Measurements from ENCODE around the gene TICAM1. TPM values are rescaled to one million over a fixed set of nuclear protein-coding genes. Genes with fewer than 3 reads are reported as not detected.
A peak's percentile ranks its signal among the peaks of the same experiment; 100 is the strongest.
"Not testable (repeated sequence)": the region's sequence is repeated elsewhere in the genome, so short reads cannot be mapped to it uniquely, and the experiment has no call there.

The TICAM1 gene
- total RNA-seq, 1 experiment from 2014 or later = 12.2 TPM

DNA sequence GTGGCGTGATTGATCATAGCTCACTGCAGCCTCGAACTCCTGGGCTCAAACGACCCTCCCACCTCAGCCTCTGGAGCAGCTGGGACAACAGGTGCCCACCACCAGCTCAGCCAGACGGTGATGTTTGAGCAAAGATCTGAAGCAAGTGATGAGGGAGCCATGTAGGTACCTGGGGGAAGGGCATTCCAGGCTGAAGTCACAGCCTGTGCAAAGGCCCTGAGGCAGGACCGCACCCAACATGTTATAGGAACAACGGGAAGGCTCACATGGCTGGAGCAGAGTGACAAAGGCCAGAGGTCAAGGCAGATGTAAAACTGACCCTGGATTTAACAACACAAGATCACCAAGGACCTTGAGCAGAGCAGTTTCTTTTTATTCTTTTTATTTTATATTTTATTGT, 25.1 kb downstream of the TICAM1 start:
- Histone ChIP-seq H3K4me3 (ENCODE audit: low read depth in 2 of 2, low read length in 2 of 2) (no peak overlapping the region), H3K27me3 (ENCODE audit: control insufficient read depth, insufficient read depth, low read length) (no peaks in the 10 kb centered on the region), H3K36me3 (ENCODE audit: control insufficient read depth, insufficient read depth, low read length) (no peaks in the 10 kb centered on the region), H3K27ac (ENCODE audit: low read length) (no peak overlapping the region), H3K9me3 (ENCODE audit: control insufficient read depth, insufficient read depth, low read depth, low read length) (no peaks in the 10 kb centered on the region), H3K4me1 (ENCODE audit: control insufficient read depth, insufficient read depth, low read length) (no peaks in the 10 kb centered on the region)
- in situ Hi-C loops (cut with HindIII; ENCODE audit: low pct_unique_long_range_greater_than_20kb, low sequenced_read_pairs) (no loop called here), intact Hi-C loops (cut with micrococcal nuclease; ENCODE audit: unreplicated experiment) (loop anchor here (5.0 kb wide), 2 partner anchors 74 to 106 kb away; no protein-coding TSS in a partner anchor)
- POLR2A ChIA-PET = no interaction called here
- CTCF ChIA-PET = interaction anchor here (0.6 kb wide), 2 partner anchors 24 to 162 kb away, joined by 4 to 7 read pairs; no protein-coding TSS in a partner anchor
- no peak for TF ChIP-seq POLR2AphosphoS5 (IDR thresholded peaks at IDR 0.05; ENCODE audit: low read depth, low read length)
- no peak for TF ChIP-seq TCF7L2 (IDR thresholded peaks at IDR 0.05; ENCODE audit: low read depth, low read length)
- TF ChIP-seq, protein P1, sequence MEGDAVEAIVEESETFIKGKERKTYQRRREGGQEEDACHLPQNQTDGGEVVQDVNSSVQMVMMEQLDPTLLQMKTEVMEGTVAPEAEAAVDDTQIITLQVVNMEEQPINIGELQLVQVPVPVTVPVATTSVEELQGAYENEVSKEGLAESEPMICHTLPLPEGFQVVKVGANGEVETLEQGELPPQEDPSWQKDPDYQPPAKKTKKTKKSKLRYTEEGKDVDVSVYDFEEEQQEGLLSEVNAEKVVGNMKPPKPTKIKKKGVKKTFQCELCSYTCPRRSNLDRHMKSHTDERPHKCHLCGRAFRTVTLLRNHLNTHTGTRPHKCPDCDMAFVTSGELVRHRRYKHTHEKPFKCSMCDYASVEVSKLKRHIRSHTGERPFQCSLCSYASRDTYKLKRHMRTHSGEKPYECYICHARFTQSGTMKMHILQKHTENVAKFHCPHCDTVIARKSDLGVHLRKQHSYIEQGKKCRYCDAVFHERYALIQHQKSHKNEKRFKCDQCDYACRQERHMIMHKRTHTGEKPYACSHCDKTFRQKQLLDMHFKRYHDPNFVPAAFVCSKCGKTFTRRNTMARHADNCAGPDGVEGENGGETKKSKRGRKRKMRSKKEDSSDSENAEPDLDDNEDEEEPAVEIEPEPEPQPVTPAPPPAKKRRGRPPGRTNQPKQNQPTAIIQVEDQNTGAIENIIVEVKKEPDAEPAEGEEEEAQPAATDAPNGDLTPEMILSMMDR (IDR thresholded peaks at IDR 0.05) = no peak
- TF ChIP-seq, protein P2, sequence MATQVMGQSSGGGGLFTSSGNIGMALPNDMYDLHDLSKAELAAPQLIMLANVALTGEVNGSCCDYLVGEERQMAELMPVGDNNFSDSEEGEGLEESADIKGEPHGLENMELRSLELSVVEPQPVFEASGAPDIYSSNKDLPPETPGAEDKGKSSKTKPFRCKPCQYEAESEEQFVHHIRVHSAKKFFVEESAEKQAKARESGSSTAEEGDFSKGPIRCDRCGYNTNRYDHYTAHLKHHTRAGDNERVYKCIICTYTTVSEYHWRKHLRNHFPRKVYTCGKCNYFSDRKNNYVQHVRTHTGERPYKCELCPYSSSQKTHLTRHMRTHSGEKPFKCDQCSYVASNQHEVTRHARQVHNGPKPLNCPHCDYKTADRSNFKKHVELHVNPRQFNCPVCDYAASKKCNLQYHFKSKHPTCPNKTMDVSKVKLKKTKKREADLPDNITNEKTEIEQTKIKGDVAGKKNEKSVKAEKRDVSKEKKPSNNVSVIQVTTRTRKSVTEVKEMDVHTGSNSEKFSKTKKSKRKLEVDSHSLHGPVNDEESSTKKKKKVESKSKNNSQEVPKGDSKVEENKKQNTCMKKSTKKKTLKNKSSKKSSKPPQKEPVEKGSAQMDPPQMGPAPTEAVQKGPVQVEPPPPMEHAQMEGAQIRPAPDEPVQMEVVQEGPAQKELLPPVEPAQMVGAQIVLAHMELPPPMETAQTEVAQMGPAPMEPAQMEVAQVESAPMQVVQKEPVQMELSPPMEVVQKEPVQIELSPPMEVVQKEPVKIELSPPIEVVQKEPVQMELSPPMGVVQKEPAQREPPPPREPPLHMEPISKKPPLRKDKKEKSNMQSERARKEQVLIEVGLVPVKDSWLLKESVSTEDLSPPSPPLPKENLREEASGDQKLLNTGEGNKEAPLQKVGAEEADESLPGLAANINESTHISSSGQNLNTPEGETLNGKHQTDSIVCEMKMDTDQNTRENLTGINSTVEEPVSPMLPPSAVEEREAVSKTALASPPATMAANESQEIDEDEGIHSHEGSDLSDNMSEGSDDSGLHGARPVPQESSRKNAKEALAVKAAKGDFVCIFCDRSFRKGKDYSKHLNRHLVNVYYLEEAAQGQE (IDR thresholded peaks at IDR 0.05; ENCODE audit: insufficient read depth in 1 of 2, low read depth in 2 of 2, low read length in 1 of 2) = no peak
- no peak for TF ChIP-seq SIN3A (IDR thresholded peaks at IDR 0.05; ENCODE audit: borderline replicate concordance, insufficient read depth, low read depth, low read length)
- no TSS peak for BruUV-seq (replicated peaks)
- ATAC-seq (no peak), DNase-seq (ENCODE audit: low read depth, low spot score) (no peak)

DNA sequence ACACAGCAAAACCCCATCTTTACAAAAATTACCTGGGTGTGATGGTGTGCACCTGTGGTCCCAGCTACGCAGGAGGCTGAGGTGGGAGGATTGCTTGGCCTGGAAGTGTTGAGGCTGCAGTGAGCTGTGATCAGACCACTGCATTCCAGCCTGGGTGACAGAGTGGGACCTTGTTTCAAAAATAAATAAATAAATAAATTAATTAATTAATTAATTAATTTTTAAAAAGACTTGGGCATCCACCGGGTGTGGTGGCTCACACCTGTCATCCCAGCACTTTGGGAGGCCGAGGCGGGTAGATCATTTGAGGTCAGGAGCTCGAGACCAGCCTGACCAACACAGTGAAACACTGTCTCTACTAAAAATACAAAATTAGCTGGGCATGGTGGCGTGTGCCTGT, 26.4 kb downstream of the TICAM1 start:
- H3K4me3 ChIP-seq (ENCODE audit: low read depth in 2 of 2, low read length in 2 of 2); in situ Hi-C loops (cut with HindIII; ENCODE audit: low pct_unique_long_range_greater_than_20kb, low sequenced_read_pairs); H3K27me3 ChIP-seq (ENCODE audit: control insufficient read depth, insufficient read depth, low read length); H3K4me1 ChIP-seq (ENCODE audit: control insufficient read depth, insufficient read depth, low read length); DNase-seq (ENCODE audit: low read depth, low spot score); H3K27ac ChIP-seq (ENCODE audit: low read length); H3K36me3 ChIP-seq (ENCODE audit: control insufficient read depth, insufficient read depth, low read length); POLR2A ChIA-PET; H3K9me3 ChIP-seq (ENCODE audit: control insufficient read depth, insufficient read depth, low read depth, low read length); BruUV-seq (replicated peaks); ATAC-seq: not testable (repeated sequence)
- intact Hi-C loops (cut with micrococcal nuclease; ENCODE audit: unreplicated experiment) = loop anchor here (5.0 kb wide), 2 partner anchors 73 to 107 kb away; no protein-coding TSS in a partner anchor
- CTCF ChIA-PET = interaction anchor here (0.6 kb wide), 1 partner anchor 57 kb away, joined by 4 read pairs; no protein-coding TSS in a partner anchor

DNA sequence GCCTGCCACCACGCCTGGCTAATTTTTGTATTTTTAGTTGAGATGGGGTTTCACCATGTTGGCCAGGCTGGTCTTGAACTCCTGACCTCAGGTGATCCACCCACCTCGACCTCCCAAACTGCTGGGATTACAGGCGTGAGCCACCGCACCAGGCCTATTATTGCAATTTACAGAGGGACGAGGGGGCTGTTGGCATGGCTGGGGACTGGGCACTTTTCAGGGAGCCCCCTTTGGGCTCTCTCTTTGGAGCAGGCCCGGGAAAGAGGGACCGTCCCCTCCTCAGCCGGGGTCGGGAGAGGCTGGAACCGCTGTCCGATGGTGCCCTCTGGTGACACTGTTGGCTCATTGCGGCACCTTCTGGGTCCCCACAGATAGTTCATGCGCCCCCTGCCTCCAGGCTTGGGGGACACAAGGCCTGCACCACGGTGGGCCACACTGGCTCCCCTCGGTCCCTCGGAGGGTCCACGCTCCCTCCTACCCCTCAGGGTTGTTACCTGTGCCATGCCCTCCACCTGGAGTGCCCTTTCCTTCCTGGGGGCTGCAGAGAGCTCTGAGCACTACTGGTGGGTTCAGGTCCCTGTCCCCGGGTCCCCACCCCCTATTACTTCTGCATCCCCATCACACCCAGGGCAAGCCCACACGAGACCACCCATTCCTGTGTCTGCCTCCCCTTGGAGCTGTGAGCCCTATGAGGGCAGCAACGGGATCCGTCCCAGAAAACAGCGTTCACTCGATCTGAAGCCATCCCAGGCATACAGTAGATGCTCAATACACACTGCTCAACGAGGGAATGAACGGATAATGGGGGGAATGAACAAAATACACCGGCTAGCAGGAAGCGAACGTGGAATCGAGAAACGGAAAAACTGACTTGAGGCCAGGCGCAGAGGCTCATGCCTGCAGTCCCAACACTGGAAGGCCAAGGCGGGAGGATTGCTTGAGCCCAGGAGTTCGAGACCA, 27.5 kb downstream of the TICAM1 start:
- Histone ChIP-seq H3K9me3 (ENCODE audit: control insufficient read depth, insufficient read depth, low read depth, low read length) (no peaks in the 10 kb centered on the region), H3K27me3 (ENCODE audit: control insufficient read depth, insufficient read depth, low read length) (no peaks in the 10 kb centered on the region), H3K36me3 (ENCODE audit: control insufficient read depth, insufficient read depth, low read length) (no peaks in the 10 kb centered on the region), H3K4me1 (ENCODE audit: control insufficient read depth, insufficient read depth, low read length) (no peaks in the 10 kb centered on the region), H3K27ac (ENCODE audit: low read length) (no peak overlapping the region), H3K4me3 (ENCODE audit: low read depth in 2 of 2, low read length in 2 of 2) (no peak overlapping the region)
- ChIA-PET CTCF (no interaction called here), POLR2A (no interaction called here)
- ATAC-seq (peak; percentile 84), DNase-seq (ENCODE audit: low read depth, low spot score) (peak; percentile 39)
- intact Hi-C loops (cut with micrococcal nuclease; ENCODE audit: unreplicated experiment) (no loop called here), in situ Hi-C loops (cut with HindIII; ENCODE audit: low pct_unique_long_range_greater_than_20kb, low sequenced_read_pairs) (no loop called here)
- TF ChIP-seq, protein P2 (IDR thresholded peaks at IDR 0.05; ENCODE audit: insufficient read depth in 1 of 2, low read depth in 2 of 2, low read length in 1 of 2) = no peak
- TF ChIP-seq, protein P1 (IDR thresholded peaks at IDR 0.05) = peak; percentile 93
- TF ChIP-seq TCF7L2 (IDR thresholded peaks at IDR 0.05; ENCODE audit: low read depth, low read length) (no peak), SIN3A (IDR thresholded peaks at IDR 0.05; ENCODE audit: borderline replicate concordance, insufficient read depth, low read depth, low read length) (no peak), POLR2AphosphoS5 (IDR thresholded peaks at IDR 0.05; ENCODE audit: low read depth, low read length) (no peak)
- no TSS peak for BruUV-seq (replicated peaks)

Measured in Panc1 (cell line).